Frontal cortex (tissue), 4 donors: Measurements from ENCODE around the gene ELMO3. TPM values are rescaled to one million over a fixed set of nuclear protein-coding genes. Genes with fewer than 3 reads are reported as not detected.

Experiments
- DNase-seq, 2 donors: peaks; one replicate each; pipeline ENCODE4 v3.0.0; 2012; ENCODE audit warnings: low spot score in 2 of 2
- FAIRE-seq: peaks from 2 replicates; lab custom pipeline; 2012; peaks lifted over from hg19 to GRCh38; lab: Jason Lieb, UNC
- small RNA-seq: library from RNA; depleted of rRNA; stranded (forward); fragments of <200 nt; gene quantifications from one replicate; pipeline ENCODE3, GENCODE V24; 2014
- total RNA-seq: library from RNA; depleted of rRNA; stranded (reverse); fragments of >200 nt; gene quantifications from one replicate; pipeline ENCODE4 v1.2.3, GENCODE V29; 2014
- donor health status: control.
- donor health status: control.
- donor health status: control.

Gene ELMO3
- total RNA-seq, 1 donor from 2014 or later: 0.41 TPM

GRCh38 chr16:67248073-67248400, 49.1 kb downstream of the ELMO3 start:
- FAIRE-seq (no peak), DNase-seq (no peak)

- peak in 1 of 2 donors; percentile 63 for DNase-seq
- no peak for FAIRE-seq
Measured at GRCh38 chr16:67248401-67249177, 49.7 kb downstream of the ELMO3 start, which contains the start of gene SLC9A5. SLC9A5 (plus strand) TSS chr16:67248979; CDS start chr16:67249015, 36 bp downstream.

- FAIRE-seq (no peak), DNase-seq (no peak)
Measured at GRCh38 chr16:67249178-67250044, 50.5 kb downstream of the ELMO3 start.

GRCh38 chr16:67250045-67250327, 51.1 kb downstream of the ELMO3 start:
- FAIRE-seq: no peak
- DNase-seq: no peak

- DNase-seq: no peak
- no peak for FAIRE-seq
Measured at GRCh38 chr16:67252609-67253497, 53.9 kb downstream of the ELMO3 start.

Small RNA genes within 50 kb of the gene (small RNA-seq; reads per million reads assigned to genes)
- gene MIR328: 12.0 reads per million, percentile 96 among the genes with 10 or more reads in this experiment

Other genes starting within 250 kb of the ELMO3 start
- under 0.01 TPM for gene CES3, start 237.9 kb upstream of the ELMO3 start, total RNA-seq
- gene CES4A, start 210.5 kb upstream of the ELMO3 start, total RNA-seq: 9.0 TPM
- 55.0 TPM for gene CBFB, start 170.0 kb upstream of the ELMO3 start, total RNA-seq
- gene PHAF1, start 89.2 kb upstream of the ELMO3 start, total RNA-seq: 17.1 TPM
- gene B3GNT9, start 48.1 kb upstream of the ELMO3 start, total RNA-seq: 1.2 TPM
- 0.82 TPM for gene TRADD, start 39.2 kb upstream of the ELMO3 start, total RNA-seq
- 0.82 TPM for gene FBXL8, start 39.2 kb upstream of the ELMO3 start, total RNA-seq
- 3.7 TPM for gene HSF4, start 34.4 kb upstream of the ELMO3 start, total RNA-seq
- gene NOL3, start 28.6 kb upstream of the ELMO3 start, total RNA-seq: 3.7 TPM
- gene MATCAP1, start 15.2 kb upstream of the ELMO3 start, total RNA-seq: 52.2 TPM
- gene EXOC3L1, start 9.0 kb upstream of the ELMO3 start, total RNA-seq: 1.2 TPM
- 19.6 TPM for gene E2F4, start 7.0 kb upstream of the ELMO3 start, total RNA-seq
- 21.2 TPM for gene TMEM208, start 28.0 kb downstream of the ELMO3 start, total RNA-seq
- gene FHOD1, start 48.4 kb downstream of the ELMO3 start, total RNA-seq: 1.6 TPM
- gene SLC9A5, start 49.8 kb downstream of the ELMO3 start, total RNA-seq: 0.41 TPM
- gene PLEKHG4, start 80.4 kb downstream of the ELMO3 start, total RNA-seq: 2.9 TPM
- gene KCTD19, start 127.6 kb downstream of the ELMO3 start, total RNA-seq: under 0.01 TPM
- gene LRRC36, start 127.7 kb downstream of the ELMO3 start, total RNA-seq: 2.4 TPM
- 2.0 TPM for gene TPPP3, start 194.4 kb downstream of the ELMO3 start, total RNA-seq
- 1.2 TPM for gene ZDHHC1, start 217.3 kb downstream of the ELMO3 start, total RNA-seq
- gene HSD11B2, start 232.0 kb downstream of the ELMO3 start, total RNA-seq: 0.41 TPM